Type B pancreatic cell (in vitro differentiated cells): ENCODE results near the gene FRAS1. TPM values are rescaled to one million over a fixed set of nuclear protein-coding genes. Genes with fewer than 3 reads are reported as not detected.

Experiments
- DNase-seq: peaks from one replicate; pipeline ENCODE4 v3.0.0; 2021; ENCODE audit warnings: mixed read lengths; ENCODE audit not compliant: unreplicated experiment; ENCODE audit errors: extremely low spot score
- H3K27ac Mint-ChIP-seq: 2 replicates; pipeline ENCODE4 v1.8.0; 2021; ENCODE audit warnings: mild to moderate bottlenecking, mixed read lengths
- H3K27me3 Mint-ChIP-seq: 2 replicates; pipeline ENCODE4 v1.8.0; 2021; ENCODE audit warnings: mixed read lengths
- H3K36me3 Mint-ChIP-seq: 2 replicates; pipeline ENCODE4 v1.8.0; 2021; ENCODE audit warnings: mixed read lengths
- H3K4me1 Mint-ChIP-seq: one replicate; pipeline ENCODE4 v1.8.0; 2021; ENCODE audit warnings: mixed read lengths; ENCODE audit not compliant: unreplicated experiment
- H3K4me3 Mint-ChIP-seq: 2 replicates; pipeline ENCODE4 v1.8.0; 2021; ENCODE audit warnings: mild to moderate bottlenecking, mixed read lengths
- H3K9me3 Mint-ChIP-seq: 2 replicates; pipeline ENCODE4 v1.8.0; 2021; ENCODE audit warnings: mixed read lengths
- total RNA-seq: library from RNA; stranded (reverse); gene quantifications from 2 replicates; pipeline ENCODE4 v1.2.1, GENCODE V29; 2021; ENCODE audit warnings: low replicate concordance
- TF ChIP-seq, protein P1 (sequence below): fragments of 200-600 bp; sonication (generic); conservative IDR thresholded peaks from 2 replicates; pipeline ENCODE4 v1.5.0; 2021; ENCODE audit warnings: antibody characterized with exemption, mild to moderate bottlenecking

FRAS1 gene
- total RNA-seq, 1 donor from 2014 or later, result 37.7 TPM

DNA sequence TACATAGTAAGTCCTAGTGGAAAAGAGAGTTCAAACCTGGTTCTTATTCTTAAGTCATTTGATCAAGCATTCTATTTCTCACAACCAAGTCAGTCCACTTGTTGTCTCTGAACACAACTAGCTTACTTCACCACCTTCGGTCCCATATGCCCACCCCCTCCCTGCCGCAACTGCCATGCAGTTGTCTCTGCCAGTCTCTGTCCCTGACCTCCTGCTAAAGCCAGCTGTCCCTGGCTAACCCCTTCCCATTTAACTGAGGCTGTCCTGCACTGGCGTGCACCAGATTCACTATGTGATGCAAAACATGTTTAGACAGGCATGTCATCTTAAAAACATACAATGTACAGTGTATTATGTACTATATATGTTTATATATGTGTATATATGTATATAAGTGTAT is 12.7 kb downstream of the FRAS1 start:
- no peak for DNase-seq
- peaks cover 3% of the 10 kb centered on the region for H3K9me3 Mint-ChIP-seq
- H3K36me3 Mint-ChIP-seq, result peaks cover 21% of the 10 kb centered on the region
- no peaks in the 10 kb centered on the region for H3K27me3 Mint-ChIP-seq
- no peak overlapping the region for H3K27ac Mint-ChIP-seq
- TF ChIP-seq, protein P1, sequence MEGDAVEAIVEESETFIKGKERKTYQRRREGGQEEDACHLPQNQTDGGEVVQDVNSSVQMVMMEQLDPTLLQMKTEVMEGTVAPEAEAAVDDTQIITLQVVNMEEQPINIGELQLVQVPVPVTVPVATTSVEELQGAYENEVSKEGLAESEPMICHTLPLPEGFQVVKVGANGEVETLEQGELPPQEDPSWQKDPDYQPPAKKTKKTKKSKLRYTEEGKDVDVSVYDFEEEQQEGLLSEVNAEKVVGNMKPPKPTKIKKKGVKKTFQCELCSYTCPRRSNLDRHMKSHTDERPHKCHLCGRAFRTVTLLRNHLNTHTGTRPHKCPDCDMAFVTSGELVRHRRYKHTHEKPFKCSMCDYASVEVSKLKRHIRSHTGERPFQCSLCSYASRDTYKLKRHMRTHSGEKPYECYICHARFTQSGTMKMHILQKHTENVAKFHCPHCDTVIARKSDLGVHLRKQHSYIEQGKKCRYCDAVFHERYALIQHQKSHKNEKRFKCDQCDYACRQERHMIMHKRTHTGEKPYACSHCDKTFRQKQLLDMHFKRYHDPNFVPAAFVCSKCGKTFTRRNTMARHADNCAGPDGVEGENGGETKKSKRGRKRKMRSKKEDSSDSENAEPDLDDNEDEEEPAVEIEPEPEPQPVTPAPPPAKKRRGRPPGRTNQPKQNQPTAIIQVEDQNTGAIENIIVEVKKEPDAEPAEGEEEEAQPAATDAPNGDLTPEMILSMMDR, result no peak
- peaks cover 3% of the 10 kb centered on the region for H3K4me1 Mint-ChIP-seq
- H3K4me3 Mint-ChIP-seq, result no peak overlapping the region

DNA sequence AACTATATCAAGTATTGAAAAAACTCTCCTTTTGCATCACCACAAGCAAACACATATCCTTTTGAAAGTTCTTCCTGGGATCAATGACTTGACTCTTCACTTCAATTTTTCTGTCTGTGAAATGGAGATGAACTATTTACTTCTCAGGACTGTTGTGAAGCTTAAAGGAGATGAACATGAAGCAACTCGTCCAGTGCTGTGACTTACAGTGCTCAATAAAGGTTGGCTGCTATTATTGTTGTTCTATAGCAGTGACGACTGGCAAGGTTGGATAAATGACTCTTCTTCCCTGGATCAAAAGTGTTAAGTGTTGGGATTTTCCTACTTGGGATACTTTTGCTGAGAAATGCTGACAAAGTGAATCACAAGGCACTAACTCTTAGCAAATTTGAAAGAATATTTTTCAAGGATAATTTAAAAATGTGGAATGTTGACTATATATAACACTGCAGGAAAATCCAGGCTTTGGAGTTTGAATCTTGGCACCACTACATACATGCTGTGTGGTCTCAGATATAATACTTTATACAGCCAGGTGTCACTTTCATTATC is 13.7 kb downstream of the FRAS1 start:
- Mint-ChIP-seq H3K9me3 (peaks cover 3% of the 10 kb centered on the region), H3K27ac (no peak overlapping the region)
- DNase-seq, result no peak

DNA sequence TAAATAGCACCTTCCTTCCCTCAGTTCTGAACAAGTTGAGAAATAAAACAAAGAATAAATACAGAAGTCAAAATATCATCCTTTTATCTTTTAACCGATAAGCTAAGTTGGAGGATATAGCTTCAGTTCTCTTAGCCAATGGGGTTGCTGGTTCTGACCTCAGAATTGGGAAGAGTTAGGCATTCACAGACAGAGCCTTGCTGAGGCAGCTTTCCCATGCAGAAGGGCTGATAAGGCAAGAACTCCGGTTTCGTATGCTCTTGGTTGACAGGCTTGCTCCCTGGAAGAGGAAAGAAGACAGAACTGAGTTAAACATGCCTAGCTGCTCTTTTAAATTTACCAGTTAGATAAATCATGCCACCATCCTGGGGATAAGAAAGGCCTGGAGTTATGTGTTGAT is 17.6 kb downstream of the FRAS1 start:
- Mint-ChIP-seq H3K36me3 (peaks cover 11% of the 10 kb centered on the region), H3K9me3 (no peaks in the 10 kb centered on the region), H3K4me3 (no peak overlapping the region), H3K27ac (no peak overlapping the region), H3K4me1 (peaks cover 12% of the 10 kb centered on the region), H3K27me3 (no peaks in the 10 kb centered on the region)
- TF ChIP-seq, protein P1, result no peak
- DNase-seq, result no peak

More for the DNA sequence above, 13.7 kb downstream of the FRAS1 start:
- H3K27me3 Mint-ChIP-seq, result no peaks in the 10 kb centered on the region
- H3K36me3 Mint-ChIP-seq, result peaks cover 21% of the 10 kb centered on the region
- peaks cover 11% of the 10 kb centered on the region for H3K4me1 Mint-ChIP-seq
- H3K4me3 Mint-ChIP-seq, result no peak overlapping the region
- TF ChIP-seq, protein P1, result no peak

DNA sequence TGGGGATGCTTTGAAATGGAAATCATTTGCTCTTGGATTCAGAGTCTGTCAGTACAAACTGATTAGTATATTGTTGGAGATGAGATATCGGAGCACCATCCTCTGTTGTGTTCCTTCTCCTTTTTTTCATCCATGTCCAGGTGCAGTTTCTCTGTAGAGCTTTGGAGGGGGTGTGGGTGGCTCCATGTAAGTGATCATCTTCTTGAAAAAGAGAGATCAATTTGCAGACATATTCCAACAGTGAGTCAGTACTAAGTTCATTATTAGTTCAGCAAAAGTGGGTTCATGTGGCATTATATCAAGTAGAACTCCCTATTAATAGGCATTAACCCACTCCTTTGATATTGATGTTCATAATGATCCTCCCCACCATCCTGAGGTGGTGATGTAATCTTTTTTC is 18.9 kb downstream of the FRAS1 start:
- TF ChIP-seq, protein P1, result no peak
- no peaks in the 10 kb centered on the region for H3K9me3 Mint-ChIP-seq
- DNase-seq, result no peak
- peaks cover 4% of the 10 kb centered on the region for H3K36me3 Mint-ChIP-seq
- H3K4me3 Mint-ChIP-seq, result no peak overlapping the region
- no peak overlapping the region for H3K27ac Mint-ChIP-seq
- no peaks in the 10 kb centered on the region for H3K27me3 Mint-ChIP-seq
- H3K4me1 Mint-ChIP-seq, result peaks cover 22% of the 10 kb centered on the region

DNA sequence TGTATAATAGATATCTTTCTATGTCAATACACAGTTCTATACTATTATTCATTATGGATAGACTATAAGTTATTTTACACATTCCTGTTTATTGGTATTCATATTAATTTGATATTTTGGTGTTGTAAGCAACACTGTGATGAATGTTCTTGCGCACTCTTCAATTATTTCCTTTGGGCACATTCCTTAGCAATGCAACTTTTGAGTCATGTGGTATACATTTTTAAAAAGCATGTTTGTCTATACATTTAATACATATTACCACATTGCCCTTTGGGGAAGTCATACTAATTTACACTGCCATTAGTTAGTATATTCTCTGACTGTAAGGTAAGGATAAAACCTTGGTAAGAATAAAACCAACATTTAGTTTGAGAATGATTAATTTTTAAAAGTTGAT is 21.0 kb downstream of the FRAS1 start:
- DNase-seq, result no peak
- TF ChIP-seq, protein P1, result no peak
- Mint-ChIP-seq H3K4me1 (peaks cover 22% of the 10 kb centered on the region), H3K4me3 (no peak overlapping the region), H3K27me3 (no peaks in the 10 kb centered on the region), H3K36me3 (no peaks in the 10 kb centered on the region), H3K9me3 (no peaks in the 10 kb centered on the region), H3K27ac (no peak overlapping the region)
